Measurements from ENCODE around the gene TMEM47.

Gene TMEM47

DNA sequence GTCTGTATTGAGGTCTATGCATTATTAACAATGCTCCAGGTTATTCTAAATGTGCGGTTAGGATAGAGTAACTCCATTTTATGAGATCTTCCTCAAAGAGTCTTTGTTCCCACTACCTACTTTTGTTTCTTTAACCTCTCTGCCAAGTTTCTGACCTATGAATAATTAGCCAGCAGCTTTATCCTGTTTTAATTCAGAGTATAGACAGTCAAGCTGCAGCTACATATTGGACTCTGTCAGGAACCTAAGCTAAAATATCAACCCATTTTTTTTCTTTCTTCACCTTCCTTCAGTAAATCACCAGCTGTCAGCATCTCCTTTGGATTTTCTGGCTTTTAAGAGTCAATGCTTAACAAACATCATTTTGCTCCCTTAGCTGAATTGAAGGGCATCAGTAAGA is 72.3 kb downstream of the TMEM47 start:
- no peak for DNase-seq

DNA sequence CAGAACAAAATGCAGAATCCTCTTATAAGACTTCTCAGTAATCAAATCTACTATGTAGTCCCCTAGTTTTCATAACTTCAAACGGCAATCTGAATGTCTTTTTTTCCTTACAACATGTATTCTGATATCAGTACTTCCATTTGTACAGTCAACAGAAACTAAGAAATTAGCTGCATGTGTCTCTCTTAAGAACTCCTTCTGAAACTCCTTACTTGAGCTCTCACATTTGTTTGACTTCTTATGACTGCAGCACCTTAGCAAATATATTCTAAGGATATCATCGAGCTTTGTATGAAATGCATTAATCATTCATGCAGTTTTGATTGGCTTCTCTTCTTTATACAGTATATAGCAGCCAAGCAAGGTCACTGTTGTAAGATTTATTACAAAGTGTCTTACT is 77.0 kb downstream of the TMEM47 start:
- DNase-seq = no peak

DNA sequence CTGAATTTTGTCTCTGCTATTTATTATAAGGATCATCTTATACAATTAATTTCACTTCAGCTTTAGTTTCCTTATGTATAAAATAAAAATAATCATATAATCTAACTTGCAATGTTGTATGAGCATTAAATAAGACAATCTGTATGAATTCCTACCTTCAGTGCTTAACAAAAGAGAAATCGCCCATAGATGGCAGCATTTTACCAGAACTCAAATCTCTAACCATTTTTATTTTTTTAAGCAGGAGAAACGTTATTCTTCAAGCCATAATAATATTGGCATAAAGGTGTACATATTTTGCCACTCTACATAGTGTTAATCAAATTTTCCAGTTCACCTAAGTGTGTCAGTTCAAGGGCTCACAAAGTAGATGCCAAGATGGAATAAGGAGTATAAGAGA is 78.8 kb downstream of the TMEM47 start:
- no peak for DNase-seq

Measured in GDM1 (cell line).